Thoracic aorta (tissue), 2 donors: Measurements from ENCODE around the gene ARID3A. TPM values are rescaled to one million over a fixed set of nuclear protein-coding genes. Genes with fewer than 3 reads are reported as not detected.
A peak's percentile ranks its signal among the peaks of the same experiment; 100 is the strongest.
"Not testable (repeated sequence)": the region's sequence is repeated elsewhere in the genome, so short reads cannot be mapped to it uniquely, and the experiment has no call there.

Source experiments
- ATAC-seq: fragments of 150-250 bp; one replicate; pipeline ENCODE4 v1.8.0; 2017; ENCODE audit warnings: low read depth; ENCODE audit not compliant: insufficient number of reproducible peaks, low FRiP score
- DNase-seq: peaks from one replicate; pipeline ENCODE4 v3.0.0-alpha.2; 2020; ENCODE audit warnings: low spot score
- H3K27ac ChIP-seq, 2 donors: fragments of 200-600 bp; sonication (generic); 1 replicate in 1 of 2; 2 replicates in 1 of 2; pipeline ENCODE4 v1.5.1; 2016; ENCODE audit warnings: mild to moderate bottlenecking in 2 of 2, moderate library complexity in 2 of 2
- H3K27me3 ChIP-seq: fragments of 200-600 bp; sonication (generic); replicated peaks from 2 replicates; pipeline ENCODE4 v1.6.0; 2016; ENCODE audit warnings: mild to moderate bottlenecking; ENCODE audit not compliant: insufficient read depth
- H3K36me3 ChIP-seq: fragments of 200-600 bp; sonication (generic); one replicate; pipeline ENCODE4 v1.5.1; 2016
- H3K4me1 ChIP-seq, 2 donors: fragments of 200-600 bp; sonication (generic); 1 replicate in 1 of 2; 2 replicates in 1 of 2; pipeline versions ENCODE4 v1.5.1 to v1.6.0; 2016; ENCODE audit warnings: low read depth in 2 of 2, mild to moderate bottlenecking in 1 of 2; ENCODE audit not compliant: control insufficient read depth in 1 of 2
- H3K4me3 ChIP-seq: fragments of 200-600 bp; sonication (generic); 2 replicates; pipeline ENCODE4 v1.5.1; 2016; ENCODE audit warnings: mild to moderate bottlenecking
- H3K9me3 ChIP-seq: fragments of 200-600 bp; sonication (generic); 2 replicates; pipeline ENCODE4 v1.5.1; 2016
- total RNA-seq, 2 donors: library from RNA; depleted of rRNA; stranded (reverse); fragments of >200 nt; gene quantifications; one replicate each; pipeline versions ENCODE4 v1.1.0 to v1.2.3, GENCODE V29; 2016
- TF ChIP-seq, protein P1 (sequence below): fragments of 200-600 bp; sonication (generic); IDR thresholded peaks from one replicate; pipeline ENCODE4 v1.5.1; 2019; ENCODE audit warnings: antibody characterized with exemption

The ARID3A gene, protein sequence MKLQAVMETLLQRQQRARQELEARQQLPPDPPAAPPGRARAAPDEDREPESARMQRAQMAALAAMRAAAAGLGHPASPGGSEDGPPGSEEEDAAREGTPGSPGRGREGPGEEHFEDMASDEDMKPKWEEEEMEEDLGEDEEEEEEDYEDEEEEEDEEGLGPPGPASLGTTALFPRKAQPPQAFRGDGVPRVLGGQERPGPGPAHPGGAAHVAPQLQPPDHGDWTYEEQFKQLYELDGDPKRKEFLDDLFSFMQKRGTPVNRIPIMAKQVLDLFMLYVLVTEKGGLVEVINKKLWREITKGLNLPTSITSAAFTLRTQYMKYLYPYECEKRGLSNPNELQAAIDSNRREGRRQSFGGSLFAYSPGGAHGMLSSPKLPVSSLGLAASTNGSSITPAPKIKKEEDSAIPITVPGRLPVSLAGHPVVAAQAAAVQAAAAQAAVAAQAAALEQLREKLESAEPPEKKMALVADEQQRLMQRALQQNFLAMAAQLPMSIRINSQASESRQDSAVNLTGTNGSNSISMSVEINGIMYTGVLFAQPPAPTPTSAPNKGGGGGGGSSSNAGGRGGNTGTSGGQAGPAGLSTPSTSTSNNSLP
- total RNA-seq: 10 to 100 TPM in 1 of 2 donors, 1 to 10 TPM in 1; 3.3 to 11.2 TPM

DNA sequence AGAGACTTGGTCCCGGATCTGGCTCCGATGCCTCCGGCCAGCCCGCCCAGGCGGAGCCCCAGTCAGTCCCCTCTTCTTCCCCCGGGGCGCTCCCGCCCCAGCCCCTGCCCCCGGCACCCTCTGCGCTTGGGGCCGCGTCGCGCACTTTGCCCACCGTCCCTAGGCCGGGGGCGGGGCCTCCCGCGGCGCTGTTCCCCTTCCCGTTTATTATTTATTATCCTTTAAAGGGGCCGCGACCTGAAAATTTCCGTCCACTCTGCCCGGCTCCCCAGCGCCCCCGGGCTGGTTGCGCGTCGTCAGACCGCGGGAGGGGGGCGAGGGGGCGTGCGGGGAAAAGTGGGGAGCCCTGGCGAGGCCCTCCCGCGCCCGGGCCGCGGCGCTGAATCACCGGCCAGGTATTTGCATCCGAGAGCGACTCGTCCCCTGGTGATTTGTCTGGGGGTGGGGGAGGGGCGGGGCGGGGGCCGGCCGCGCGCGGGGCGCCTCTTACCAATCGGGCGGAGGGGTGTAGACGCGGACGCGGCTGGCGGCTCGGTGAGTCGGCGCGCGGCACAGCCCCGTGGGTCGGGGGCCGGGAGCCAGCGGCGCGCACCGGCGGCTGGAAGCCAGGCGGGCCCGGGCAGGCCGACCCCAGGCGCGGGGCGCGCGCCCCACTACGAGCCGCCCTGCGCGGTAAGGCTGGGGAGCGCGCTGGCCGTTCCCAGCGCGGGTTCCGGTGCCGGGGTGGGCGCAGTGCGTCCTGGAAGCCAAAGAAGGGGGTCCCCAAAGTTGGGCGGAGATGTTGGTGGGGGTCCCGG lies at the start of gene ARID3A:
ARID3A (plus strand) TSS at position 510 of the 797 bp plus-strand sequence. CDS start 3,494 bp downstream, outside the sequence.
- Histone ChIP-seq H3K4me3 (peak within 1 kb of the TSS; percentile 79), H3K36me3 (no peaks in the 10 kb centered on the region), H3K27me3 (no peaks in the 10 kb centered on the region), H3K27ac (peak within 1 kb of the TSS; percentile 38 to 46), H3K4me1 (peaks cover 11 to 34% of the 10 kb centered on the region in 2 donors), H3K9me3 (no peaks in the 10 kb centered on the region)
- peak; percentile 46 for ATAC-seq
- TF ChIP-seq, protein P1, sequence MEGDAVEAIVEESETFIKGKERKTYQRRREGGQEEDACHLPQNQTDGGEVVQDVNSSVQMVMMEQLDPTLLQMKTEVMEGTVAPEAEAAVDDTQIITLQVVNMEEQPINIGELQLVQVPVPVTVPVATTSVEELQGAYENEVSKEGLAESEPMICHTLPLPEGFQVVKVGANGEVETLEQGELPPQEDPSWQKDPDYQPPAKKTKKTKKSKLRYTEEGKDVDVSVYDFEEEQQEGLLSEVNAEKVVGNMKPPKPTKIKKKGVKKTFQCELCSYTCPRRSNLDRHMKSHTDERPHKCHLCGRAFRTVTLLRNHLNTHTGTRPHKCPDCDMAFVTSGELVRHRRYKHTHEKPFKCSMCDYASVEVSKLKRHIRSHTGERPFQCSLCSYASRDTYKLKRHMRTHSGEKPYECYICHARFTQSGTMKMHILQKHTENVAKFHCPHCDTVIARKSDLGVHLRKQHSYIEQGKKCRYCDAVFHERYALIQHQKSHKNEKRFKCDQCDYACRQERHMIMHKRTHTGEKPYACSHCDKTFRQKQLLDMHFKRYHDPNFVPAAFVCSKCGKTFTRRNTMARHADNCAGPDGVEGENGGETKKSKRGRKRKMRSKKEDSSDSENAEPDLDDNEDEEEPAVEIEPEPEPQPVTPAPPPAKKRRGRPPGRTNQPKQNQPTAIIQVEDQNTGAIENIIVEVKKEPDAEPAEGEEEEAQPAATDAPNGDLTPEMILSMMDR: no peak
- no peak for DNase-seq

DNA sequence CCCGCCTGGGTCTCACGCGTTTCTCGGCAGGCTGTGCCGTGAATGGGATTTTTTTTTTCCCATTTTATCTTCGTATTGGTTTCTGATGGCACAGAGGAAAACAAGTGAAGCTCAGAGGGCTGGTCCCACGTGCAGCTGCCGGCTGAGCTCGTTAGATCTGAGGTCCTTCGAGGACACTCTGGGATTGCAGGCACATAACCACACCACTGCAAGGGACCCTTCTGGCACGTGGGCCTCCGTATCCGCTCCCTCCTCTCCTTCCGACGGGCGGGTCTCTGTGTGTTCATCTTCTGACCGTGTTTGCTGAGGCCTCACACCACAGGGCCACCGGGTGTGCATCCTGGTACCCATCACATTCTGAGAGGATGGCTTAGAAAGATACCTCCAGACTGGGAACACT lies 49.7 kb upstream of the ARID3A start:
- H3K9me3 ChIP-seq: no peaks in the 10 kb centered on the region
- ATAC-seq: no peak
- no peaks in the 10 kb centered on the region for H3K27me3 ChIP-seq
- H3K36me3 ChIP-seq: peaks cover 41% of the 10 kb centered on the region
- no peaks in the 10 kb centered on the region for H3K4me1 ChIP-seq
- H3K27ac ChIP-seq: no peak overlapping the region
- H3K4me3 ChIP-seq: no peak overlapping the region
- TF ChIP-seq, protein P1: no peak
- DNase-seq: no peak

GRCh38 chr19:876780-877314 lies 49.0 kb upstream of the ARID3A start:
- DNase-seq: no peak
- Histone ChIP-seq H3K4me3 (no peak overlapping the region), H3K36me3 (peaks cover 49% of the 10 kb centered on the region), H3K4me1 (no peaks in the 10 kb centered on the region), H3K27ac (no peak overlapping the region), H3K9me3 (no peaks in the 10 kb centered on the region), H3K27me3 (no peaks in the 10 kb centered on the region)
- TF ChIP-seq, protein P1: no peak
- ATAC-seq: no peak

DNA sequence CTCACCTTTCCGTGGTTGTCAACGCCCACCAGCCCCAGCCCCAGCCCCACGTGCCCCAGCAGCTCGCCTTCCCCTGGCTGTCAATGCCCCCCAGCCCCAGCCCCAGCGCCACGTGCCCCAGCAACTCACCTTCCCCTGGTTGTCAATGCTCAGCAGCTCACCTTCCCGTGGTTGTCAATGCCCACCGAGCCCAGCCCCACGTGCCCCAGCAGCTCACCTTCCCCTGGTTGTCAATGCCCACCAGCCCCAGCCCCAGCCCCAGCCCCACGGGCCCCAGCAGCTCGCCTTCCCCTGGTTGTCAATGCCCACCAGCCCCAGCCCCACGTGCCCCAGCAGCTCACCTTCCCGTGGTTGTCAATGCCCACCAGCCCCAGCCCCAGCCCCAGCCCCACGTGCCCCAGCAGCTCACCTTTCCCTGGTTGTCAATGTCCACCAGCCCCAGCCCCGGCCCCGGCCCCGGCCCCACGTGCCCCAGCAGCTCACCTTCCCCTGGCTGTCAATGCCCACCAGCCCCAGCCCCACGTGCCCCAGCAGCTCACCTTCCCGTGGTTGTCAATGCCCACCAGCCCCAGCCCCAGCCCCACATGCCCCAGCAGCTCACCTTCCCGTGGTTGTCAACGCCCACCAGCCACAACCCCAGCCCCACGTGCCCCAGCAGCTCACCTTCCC lies 47.7 kb upstream of the ARID3A start:
- DNase-seq, ATAC-seq, H3K27me3 ChIP-seq, H3K4me3 ChIP-seq, H3K4me1 ChIP-seq, H3K27ac ChIP-seq, H3K9me3 ChIP-seq: not testable (repeated sequence)
- peaks cover 61% of the 10 kb centered on the region for H3K36me3 ChIP-seq

DNA sequence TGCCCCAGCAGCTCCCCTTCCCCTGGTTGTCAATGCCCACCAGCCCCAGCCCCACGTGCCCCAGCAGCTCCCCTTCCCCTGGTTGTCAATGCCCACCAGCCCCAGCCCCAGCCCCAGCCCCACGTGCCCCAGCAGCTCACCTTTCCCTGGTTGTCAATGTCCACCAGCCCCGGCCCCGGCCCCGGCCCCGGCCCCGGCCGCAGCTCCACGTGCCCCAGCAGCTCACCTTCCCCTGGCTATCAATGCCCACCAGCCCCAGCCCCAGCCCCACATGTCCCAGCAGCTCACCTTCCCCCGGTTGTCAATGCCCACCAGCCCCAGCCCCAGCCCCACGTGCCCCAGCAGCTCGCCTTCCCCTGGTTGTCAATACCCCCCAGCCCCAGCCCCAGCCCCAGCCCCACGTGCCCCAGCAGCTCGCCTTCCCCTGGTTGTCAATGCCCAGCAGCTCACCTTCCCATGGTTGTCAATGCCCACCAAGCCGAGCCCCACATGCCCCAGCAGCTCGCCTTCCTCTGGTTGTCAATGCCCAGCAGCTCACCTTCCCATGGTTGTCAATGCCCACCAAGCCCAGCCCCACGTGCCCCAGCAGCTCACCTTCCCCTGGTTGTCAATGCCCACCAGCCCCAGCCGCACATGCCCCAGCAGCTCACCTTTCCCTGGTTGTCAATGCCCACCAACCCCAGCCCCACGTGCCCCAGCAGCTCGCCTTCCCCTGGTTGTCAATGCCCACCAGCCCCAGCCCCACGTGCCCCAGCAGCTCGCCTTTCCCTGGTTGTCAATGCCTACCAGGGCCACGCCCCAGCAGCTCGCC lies 46.9 kb upstream of the ARID3A start:
- not testable (repeated sequence) for H3K27me3 ChIP-seq, H3K4me3 ChIP-seq, H3K4me1 ChIP-seq, ATAC-seq, H3K9me3 ChIP-seq, DNase-seq, H3K27ac ChIP-seq
- H3K36me3 ChIP-seq: peaks cover 64% of the 10 kb centered on the region
